ENCODE results near the gene PTPRF. TPM values are rescaled to one million over a fixed set of nuclear protein-coding genes. Genes with fewer than 3 reads are reported as not detected.
"Not testable (repeated sequence)": the region's sequence is repeated elsewhere in the genome, so short reads cannot be mapped to it uniquely, and the experiment has no call there.

Gene PTPRF
- total RNA-seq, 1 donor from 2014 or later = 478 TPM

DNA sequence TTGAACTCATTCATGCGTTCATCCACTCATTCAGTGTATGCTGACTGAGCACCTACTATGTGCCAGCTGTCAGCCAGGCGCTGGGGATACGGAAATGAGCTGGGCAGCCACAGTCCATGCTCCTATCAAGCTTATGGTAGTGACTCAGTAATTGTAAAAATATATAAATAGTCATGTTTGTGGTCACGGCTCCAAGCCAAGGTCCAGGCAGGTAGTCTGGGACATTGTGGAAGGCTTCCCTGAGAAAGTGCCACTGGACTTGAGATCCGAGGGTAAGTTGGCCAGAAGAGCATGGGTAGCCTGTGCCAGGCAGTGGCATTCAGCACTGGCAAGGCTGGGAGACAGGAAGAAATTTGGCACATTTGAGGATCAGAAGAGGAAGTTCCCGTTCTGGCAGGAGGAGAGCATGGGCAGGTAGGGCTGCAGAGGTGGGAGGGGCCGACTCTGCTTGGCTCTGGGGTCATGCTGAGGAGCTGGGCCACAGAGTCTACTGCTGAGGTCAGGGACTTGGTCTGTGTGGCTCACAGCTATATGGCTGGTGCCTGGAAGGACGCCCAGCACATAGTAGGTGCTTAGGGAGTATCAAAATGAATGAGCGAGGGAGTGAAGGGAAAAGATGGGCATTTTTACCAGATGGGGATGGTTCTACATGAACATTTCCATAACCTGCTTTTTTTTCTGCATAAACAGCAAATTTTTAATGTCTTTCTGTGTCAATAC, 6.9 kb downstream of the PTPRF start:
- peak; percentile 66 for DNase-seq (ENCODE audit: low spot score)

DNA sequence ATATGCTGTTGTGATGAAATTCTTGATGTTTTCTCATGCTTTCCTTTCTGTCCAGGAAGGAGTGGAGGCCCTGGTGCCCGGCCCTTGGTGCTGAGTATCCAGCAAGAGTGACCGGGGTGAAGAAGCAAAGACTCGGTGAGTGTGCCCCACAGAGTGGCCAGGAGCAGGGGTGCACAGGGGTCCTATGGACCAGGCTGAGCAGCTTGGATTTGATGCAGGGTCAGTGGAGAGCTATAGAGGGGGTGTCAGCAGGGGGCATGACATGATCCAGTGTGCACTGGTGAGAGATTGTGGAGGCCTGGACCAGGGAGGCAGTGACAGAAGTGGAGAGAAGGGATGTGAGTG, 7.4 kb downstream of the PTPRF start:
- no peak for DNase-seq (ENCODE audit: low spot score)

DNA sequence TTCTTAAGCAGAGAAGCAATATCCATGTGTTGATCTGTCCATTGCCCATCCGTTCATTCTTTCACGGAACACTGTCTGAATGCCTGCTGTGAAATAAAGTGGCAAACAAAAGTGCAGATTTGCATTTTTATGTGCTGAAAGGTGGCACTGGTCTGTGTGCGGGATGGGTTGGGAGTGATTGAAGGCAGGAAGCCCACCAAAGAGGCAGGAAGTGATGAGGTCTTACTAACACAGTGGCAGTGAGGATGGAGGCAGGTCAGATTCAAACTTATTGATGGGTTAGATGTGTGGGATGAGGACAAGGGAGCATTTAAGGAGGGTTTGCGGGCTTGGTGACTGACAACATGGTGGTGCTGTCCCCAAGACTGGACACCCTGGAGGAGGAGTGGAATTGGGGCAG, 8.3 kb downstream of the PTPRF start:
- no peak for DNase-seq (ENCODE audit: low spot score)

DNA sequence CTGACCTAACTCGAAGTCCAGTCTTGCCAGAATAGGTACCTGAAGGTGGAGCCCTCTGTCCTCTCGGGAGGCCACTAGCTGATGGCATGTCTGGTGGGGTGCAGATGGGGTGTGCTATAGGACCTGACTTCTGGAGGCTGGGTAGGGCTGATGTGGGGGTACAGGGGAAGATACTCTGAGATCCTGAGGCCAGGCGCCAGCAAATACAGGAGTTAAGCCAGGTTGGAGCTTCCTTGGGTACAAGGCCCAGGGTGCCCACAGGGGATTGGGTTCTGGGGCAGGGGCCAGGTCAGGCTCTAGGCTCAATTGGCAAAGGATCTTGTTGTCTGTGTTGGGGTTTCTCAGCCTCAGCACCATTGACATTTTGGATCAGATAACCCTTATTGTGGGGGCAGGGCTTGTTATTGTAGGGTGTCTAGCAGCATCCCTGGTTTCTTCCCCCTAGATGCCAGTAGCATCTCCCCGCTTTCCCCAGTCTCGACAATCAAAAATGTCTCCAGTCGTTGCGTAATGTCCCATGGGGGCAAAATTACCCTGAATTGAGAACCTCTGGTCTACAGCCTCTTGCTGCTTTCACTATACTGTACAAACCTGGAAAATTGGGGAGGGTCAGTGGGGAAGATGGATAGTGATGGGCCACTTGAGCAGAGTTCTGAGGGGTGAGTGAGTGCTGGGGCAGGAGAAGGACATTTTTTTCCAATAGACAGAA, 9.2 kb downstream of the PTPRF start:
- no peak for DNase-seq (ENCODE audit: low spot score)

DNA sequence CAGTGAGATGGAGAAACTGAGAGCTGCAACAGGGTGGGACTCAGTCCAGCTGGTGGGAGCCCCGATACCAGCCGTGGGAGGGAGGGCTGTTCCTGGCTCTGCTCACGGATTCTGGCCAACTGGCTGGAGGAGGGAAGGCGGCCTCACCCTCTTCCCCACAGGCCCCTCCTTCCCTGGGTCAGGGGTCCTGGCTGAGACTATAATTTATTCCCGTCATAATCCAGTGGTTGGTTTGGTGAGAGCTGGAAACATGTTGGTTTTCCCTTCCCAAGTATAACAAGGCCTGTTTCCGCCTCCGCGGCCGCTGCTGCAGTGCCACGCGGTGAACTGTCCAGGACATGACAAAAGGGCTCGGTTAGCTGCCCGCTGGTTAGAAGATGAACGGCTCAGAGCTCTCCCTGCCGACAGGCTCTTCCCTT, 10.0 kb downstream of the PTPRF start:
- DNase-seq (ENCODE audit: low spot score) = no peak

DNA sequence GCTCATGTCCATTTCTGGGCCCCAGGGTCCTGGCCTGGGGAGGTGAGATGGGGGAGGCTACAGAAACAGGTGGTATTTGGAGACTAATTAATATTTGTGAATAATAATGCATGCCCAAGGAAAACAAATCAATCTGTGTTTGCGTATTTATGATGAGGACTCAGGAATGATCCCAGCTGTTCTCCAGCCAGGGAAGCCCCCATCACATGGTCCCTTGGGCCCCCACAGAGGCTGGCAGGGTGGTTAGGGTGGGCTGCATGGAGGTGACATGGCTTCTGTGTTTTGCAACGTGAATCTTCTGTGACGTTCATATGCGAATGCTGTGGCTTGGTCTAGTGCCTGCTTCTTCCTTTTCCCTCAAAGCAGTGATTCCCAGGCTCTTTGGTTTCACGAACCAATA, 10.5 kb downstream of the PTPRF start:
- no peak for DNase-seq (ENCODE audit: low spot score)

DNA sequence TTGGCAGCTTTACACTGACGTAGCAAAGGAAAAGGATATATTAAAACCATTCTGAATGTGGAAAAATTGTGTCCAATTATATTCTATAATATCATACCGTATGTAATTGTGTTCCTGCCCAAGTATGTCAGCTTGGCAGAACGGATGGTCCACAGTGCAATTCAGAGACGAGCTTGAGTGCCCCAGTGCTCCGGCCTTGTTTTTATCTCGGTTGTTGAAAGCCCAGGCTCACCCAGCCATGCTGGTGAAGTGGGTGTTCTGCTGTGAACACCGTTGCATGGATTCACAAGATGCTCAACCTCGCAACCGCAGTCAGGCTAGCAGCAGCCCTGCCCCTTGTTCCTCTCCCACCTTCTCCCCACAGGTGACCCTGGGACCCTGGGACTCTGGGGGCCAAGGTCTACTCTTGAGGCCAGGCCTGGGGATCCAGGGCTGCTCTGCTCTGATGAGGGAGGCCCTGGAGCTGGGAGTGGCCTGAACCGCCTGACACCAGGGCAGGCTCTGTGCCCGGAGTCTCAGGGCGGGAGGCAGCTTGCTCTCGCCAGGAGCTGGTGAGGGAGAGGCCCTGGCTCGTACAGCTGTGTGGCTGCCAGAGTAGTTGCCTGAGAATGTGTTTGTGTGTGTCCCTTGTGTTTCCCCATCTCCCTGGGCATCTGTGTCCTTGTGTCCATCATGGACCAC, 11.2 kb downstream of the PTPRF start:
- peak; percentile 85 for DNase-seq (ENCODE audit: low spot score)

DNA sequence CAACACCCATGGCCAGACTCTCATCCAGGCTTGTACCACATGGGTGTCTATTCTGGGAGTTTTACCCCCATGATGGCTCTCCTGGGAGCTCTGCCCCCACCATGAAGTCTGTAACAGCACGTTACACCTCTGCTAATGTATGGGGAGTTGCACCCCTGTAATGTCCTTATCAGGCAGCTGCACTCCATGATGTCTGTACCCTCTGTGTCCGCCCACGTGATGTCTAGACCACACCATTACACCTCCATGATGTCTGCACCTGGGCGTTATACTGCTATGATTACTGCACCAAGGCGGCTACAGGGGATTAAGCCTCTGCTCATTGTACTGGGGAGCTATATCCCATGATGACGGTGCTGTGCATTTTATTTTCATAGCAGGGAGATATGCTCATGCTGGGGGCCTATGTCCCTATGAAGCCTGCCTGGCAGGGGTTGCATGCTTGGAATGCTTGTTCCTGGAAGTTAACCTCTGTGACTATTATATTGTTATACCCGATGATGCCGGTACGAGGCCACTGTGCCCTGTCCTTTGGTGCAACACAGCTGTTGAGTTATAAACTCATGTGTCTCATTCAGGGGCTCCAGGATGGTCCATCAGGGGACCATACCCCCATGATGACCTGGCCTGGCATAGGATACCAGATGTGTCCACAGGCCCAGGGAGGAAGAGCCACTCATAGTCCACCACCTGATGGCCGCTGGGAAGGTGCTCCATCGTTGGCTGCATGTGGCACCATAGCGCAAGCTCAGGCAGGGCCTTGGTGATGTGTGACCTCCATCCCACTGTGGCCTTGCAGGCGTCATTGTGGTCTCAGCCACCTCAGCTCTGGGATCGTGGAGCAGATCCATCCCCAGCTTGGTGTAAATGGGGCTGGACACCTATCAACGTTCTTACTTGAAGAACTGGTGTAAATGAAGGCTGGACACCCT, 12.1 kb downstream of the PTPRF start:
- no peak for DNase-seq (ENCODE audit: low spot score)

DNA sequence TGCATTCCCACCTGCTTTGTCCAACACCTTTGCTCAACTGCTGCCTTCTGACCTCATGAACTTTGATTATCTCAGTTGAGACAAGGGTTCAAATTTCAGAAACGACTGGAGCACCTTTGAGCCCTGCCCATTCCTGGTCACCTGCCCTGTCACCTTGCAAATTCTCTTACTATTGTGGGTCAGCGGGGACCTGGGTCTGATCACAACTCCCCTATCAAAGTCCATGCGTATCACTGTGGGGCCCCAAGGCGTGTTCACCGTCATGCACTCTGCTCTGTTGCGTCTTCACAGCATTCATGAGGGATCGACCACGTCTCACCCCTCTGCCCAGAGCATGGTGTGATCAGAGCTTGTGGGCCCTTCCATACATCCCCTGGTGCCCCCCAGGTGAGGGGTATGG, 12.9 kb downstream of the PTPRF start:
- no peak for DNase-seq (ENCODE audit: low spot score)

DNA sequence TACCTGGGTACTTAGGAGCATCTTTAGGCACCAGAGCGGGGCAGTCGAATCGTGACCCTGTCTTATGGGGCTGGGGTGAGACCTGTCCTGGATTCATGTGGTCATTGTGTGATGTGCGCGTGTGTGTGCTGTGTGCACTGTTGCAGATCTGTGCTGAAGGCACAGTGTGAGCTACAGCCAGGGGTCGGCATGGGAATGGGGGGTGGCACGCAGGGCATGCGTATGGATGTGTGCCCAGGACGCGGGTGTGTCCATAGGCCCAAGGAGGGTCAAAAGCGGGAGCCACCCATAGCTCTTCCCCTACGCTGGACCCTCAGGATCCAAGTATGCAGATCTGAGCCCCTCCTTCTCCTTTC, 14.6 kb downstream of the PTPRF start:
- DNase-seq (ENCODE audit: low spot score) = no peak

DNA sequence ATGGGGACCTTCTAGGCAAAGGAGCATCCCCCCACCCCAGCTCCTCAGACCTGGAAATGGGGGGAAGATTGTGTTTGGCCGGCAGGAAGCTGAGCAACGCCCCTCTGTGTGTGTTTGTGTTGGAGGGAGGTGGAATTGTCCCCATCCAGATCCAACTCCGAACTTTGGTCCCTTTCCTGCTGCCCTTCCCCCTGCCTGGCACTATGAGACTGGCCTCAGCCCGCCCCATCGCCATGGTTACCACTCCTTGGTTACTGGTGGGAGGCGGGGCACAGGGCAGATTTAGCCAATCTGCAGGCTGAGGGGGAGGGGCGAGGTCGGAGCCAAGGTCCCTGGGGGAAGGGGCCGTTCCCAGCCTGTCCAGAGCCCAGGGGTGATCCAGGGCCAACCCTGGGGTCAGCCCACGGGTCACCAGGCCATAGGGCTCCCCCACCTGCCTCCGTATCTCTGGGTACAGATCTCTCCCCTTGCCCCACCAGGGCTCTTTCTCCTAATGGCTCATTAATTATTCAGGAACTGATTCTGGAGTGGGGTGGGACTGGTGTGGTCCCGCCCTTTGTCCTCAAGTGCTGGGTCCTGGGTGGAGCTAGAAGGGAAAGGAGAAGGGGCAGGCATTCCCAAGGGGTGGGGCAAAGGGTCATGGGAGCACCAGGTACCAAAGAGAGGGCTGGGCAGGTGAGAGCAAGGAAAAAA, 15.2 kb downstream of the PTPRF start:
- peak; percentile 93 for DNase-seq (ENCODE audit: low spot score)

DNA sequence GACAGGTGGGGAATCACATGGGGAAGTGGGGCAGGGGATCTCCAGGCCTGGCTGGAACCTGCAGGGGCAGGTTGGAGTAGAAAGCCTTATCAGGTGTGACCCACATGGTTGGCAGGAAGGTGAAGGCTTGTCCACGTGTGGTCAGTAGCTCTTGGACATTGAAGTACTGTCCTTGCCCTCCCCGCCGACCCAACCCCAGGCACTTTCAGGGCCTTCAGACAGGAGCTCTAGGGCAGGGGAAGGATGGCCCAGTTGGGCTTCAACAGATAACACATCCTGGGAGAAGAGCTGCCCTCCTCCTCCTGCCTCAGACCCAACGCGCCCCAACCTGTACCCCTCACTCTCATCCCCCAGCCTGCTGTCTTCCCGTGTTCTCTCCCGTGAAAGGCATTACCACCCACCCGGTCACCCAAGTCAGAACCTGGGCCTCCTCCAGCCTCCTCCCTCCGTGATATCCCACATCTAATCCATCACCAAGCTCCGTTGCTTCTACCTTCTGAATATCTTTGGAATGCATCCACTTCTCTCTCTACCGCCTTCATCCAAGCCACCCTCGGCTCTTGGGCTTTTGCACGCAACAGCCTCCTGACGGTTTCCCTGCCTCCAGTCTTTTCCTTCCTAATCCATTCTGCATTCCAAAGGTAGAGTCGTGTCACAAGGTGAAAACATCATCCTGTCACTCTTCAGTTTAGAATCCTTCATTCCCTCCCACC, 15.9 kb downstream of the PTPRF start:
- no peak for DNase-seq (ENCODE audit: low spot score)

DNA sequence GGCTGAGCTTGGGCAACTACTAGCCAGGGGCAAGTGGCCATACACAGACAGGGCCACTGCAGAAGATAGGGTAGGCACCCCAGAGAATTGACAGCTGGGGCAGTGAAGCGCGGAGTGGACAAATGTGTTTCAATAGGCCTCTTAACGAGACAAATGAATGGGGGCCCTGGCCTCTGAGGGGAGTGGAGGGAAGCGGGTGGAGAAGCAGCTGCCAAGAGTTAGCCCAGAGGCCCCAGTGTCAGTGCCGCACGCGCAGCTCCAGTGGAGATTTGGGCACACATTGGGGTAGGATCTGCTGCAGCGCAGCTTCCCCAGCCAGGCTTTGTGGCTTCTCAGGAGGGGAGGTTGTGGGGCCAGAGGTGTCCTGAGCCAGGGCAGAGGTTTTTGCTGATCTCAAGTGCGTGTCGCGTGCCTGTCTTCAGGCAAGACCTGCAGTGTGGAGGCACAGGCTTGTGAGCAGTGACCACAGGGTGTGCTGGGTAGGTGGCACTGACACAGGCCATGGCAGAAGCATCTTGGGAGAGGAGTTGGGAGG, 16.9 kb downstream of the PTPRF start:
- no peak for DNase-seq (ENCODE audit: low spot score)

DNA sequence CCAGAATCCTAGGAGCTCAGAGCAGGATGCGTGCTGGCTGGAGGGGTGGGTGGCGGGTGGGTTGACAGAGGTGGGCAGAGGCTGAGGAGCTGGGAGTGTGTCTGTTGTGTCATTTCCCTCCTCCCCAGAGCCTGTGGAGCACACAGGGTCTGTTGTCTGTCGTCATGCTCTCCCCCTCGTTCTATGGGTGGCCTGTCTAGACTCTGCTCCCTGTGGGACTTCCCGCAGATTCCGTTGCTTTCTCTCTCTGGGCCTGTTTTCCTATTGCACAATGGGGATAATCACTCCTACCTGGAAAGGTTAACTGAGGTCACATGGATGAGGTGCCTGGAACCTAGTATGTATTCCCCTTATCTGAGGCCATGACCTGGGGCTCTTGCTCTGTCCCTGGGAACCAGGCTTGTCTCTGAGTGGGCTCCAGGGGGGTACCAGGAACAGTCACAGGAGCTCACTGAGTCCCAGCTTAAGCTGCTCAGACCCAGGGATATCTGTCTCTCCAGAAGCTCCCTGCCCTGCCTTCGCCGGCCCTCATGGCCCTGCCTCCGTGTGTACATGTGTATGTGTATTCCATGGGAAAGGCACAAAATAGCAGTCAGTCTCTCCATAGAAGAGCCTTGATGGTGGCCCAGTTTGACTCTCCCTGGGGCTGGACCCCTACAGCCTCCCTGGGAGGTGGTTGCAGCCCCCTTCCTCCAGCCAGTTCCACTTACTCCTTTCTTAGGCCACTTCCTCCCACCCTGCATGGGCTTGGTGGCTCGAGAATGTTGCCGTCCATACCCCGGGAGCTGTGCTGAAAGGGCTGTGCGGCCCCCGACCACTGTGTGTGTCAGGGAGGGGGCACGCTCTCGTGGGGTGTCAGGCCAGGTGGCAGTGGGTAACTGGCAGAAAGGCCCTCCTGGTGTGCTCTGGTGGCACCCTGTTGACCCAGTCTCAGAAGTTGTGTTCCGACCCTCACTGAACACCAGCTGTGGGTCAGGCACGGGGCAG, 17.9 kb downstream of the PTPRF start:
- no peak for DNase-seq (ENCODE audit: low spot score)

DNA sequence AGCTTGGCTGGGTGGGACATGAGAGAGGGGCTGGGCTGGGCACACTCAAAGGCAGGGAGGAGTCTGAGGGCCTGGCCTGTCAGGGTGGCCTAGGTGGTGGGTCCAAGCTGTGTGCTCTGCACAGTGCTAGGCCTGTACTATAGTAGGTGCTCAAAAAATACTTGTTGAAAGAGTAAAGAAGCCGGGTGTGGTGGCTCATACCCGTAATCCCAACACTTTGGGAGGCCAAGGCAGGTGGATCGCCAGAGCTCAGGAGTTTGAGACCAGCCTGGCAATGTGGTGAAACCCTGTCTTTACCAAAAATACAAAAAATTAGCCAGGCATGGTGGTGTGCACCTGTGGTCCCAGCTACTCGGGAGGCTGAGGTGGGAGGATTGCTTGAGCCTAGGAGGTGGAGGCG, 18.7 kb downstream of the PTPRF start:
- not testable (repeated sequence) for DNase-seq (ENCODE audit: low spot score)

DNA sequence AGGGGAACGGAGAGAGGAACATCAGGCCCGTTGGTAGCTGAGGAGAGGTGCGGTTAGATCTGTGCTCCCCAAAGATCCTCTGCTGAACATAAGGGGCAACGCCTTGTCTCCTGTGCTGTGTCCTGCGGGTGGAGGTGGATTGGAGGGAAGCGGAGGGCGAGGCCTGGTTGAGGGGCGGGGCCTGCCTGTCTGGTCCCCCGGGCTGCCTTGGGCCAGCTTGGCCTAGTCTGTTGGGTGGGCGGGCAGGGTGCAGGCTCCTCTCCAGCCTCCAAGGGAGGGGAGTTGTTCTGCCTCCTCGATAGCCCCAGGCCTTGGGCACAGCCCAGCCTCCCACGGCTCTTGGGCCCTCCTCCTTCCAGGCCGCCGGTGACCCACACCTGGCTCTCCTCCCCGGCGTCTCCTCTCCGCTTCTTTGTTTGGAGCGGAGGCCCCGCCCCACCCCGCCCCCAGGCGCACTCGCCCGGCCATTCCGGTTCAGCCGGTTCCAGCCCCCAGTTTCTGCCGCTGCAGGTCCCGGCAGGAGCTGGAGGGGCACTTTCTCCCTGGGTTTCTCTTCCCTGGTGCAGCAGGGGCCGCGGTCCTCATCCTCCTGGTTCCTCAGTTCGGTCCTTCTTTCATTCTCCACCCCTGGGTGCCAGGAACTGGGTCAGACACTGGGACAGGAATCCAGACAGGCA, 19.4 kb downstream of the PTPRF start:
- DNase-seq (ENCODE audit: low spot score) = peak; percentile 89

DNA sequence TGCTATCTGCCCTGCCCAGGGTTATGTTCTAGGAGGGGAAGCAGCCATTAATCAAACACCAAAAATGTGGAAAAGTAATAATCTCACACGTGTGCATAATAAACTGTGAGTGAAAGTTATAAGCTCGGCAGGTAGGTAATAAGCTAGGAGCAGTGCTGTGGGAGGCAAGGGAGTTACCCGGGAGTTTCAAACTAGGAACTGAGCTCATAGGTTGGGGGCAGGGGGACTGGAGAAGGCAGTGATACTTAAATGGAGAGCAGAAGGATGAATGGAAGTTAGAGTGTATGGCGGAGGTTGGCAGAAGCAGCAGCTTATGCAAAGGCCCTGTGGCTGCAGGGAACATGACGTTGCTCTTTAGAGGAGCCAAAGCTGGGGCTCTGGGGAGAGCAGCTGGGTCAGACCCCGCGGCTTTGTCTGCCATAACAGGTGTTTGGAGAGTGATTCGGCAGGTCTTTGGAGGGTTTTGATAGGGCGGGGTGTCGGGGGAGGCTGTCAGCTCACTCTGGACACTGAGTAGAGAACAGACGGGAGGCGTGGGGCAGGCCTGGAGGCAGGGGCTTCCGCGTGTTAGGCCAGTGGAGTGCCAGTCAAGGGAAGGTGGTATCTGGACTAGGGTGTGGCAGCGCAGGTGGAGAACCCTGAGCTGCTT, 20.0 kb downstream of the PTPRF start:
- DNase-seq (ENCODE audit: low spot score) = no peak

DNA sequence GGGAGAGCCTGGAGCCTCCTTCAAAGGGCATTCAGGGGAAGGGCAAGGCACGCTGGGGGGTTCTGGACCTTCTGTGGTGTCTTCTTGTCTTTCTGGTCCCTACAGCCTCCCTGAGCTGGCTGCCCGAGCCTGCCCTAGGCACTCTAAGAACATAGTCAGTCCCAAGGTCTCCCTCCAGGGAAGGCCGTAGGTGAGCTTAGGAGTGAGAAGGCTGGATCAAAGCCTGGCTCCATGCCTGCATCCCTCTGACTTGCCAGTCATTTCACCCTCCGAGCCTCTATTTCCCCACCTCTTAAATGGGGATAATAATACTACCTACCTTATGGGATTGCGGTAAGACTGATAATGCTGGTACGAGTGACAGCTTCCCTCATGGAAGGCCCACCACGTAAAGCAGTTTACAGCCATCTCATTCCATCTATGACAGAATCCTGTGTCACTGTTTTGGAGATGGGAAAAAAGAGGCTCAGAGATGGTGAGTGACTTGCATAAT, 20.8 kb downstream of the PTPRF start:
- no peak for DNase-seq (ENCODE audit: low spot score)
